ENCODE results near the gene INHBE.
A peak's percentile ranks its signal among the peaks of the same experiment; 100 is the strongest.

INHBE gene

DNA sequence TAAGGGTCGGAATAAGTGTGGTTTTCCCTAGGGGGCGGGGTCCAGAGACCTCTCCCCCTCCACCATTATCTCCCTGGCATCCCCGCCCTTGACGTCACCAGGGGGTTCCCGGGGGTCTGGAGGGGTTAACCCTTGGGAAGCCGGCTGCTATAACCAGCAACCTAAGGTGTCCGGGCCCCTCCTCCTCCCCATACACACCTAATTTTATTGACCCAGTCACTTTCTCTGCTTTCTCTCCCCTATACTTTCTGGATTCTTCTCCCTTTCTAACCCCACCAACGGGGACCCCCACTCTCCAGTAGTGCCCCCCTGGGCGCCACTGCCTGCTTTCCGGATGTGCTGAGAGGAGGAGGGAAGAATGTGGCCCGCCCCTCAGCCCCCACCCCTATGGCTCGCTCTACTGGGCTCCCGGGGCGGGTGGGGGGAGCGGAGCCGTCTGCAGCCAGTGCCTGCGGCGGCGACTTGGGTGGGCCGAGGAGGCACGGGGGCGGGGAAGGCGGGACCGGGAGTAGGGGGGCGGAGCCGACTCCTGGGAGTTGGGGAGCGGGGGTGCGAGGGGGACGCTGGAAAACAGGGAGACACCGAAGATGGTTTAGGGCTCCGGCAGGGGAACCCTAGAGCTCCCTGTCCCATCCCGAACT lies 6.3 kb downstream of the INHBE start (continued):
- peak; percentile 92 for TF ChIP-seq SP3 (tag by site-specific recombination; IDR thresholded peaks at IDR 0.05)
- TF ChIP-seq EGR2 (tag by site-specific recombination; IDR thresholded peaks at IDR 0.05; ENCODE audit: low read depth) = peak; percentile 69; the same call in 1 of the 2 replicates
- TF ChIP-seq, protein P1, sequence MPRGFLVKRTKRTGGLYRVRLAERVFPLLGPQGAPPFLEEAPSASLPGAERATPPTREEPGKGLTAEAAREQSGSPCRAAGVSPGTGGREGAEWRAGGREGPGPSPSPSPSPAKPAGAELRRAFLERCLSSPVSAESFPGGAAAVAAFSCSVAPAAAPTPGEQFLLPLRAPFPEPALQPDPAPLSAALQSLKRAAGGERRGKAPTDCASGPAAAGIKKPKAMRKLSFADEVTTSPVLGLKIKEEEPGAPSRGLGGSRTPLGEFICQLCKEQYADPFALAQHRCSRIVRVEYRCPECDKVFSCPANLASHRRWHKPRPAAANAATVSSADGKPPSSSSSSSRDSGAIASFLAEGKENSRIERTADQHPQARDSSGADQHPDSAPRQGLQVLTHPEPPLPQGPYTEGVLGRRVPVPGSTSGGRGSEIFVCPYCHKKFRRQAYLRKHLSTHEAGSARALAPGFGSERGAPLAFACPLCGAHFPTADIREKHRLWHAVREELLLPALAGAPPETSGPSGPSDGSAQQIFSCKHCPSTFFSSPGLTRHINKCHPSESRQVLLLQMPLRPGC (tag by site-specific recombination; IDR thresholded peaks at IDR 0.05) = peak; percentile 48; the same call in 1 of the 2 replicates
- TF ChIP-seq BCL11A (tag by site-specific recombination; IDR thresholded peaks at IDR 0.05; ENCODE audit: low read depth) = peak; percentile 55
- peak; percentile 79 for TF ChIP-seq ATF2 (tag by site-specific recombination; IDR thresholded peaks at IDR 0.05; ENCODE audit: low read depth)
- TF ChIP-seq ZFP69B (tag by site-specific recombination; IDR thresholded peaks at IDR 0.05) = peak; percentile 61; the same call in 1 of the 2 replicates
- TF ChIP-seq, protein P2, sequence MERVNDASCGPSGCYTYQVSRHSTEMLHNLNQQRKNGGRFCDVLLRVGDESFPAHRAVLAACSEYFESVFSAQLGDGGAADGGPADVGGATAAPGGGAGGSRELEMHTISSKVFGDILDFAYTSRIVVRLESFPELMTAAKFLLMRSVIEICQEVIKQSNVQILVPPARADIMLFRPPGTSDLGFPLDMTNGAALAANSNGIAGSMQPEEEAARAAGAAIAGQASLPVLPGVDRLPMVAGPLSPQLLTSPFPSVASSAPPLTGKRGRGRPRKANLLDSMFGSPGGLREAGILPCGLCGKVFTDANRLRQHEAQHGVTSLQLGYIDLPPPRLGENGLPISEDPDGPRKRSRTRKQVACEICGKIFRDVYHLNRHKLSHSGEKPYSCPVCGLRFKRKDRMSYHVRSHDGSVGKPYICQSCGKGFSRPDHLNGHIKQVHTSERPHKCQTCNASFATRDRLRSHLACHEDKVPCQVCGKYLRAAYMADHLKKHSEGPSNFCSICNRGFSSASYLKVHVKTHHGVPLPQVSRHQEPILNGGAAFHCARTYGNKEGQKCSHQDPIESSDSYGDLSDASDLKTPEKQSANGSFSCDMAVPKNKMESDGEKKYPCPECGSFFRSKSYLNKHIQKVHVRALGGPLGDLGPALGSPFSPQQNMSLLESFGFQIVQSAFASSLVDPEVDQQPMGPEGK (tag by site-specific recombination; IDR thresholded peaks at IDR 0.05) = peak; percentile 97
- TF ChIP-seq GLIS2 (tag by site-specific recombination; IDR thresholded peaks at IDR 0.05) = peak; percentile 92
- TF ChIP-seq ZNF791 (tag by site-specific recombination; IDR thresholded peaks at IDR 0.05) = no peak
- 0 out of 2 replicates have a peak, but pooled peaks have one; percentile 9 for TF ChIP-seq ZNF341 (tag by site-specific recombination; IDR thresholded peaks at IDR 0.05; ENCODE audit: low read depth)
- no peak for TF ChIP-seq ZNF121 (tag by site-specific recombination; IDR thresholded peaks at IDR 0.05)
- TF ChIP-seq ZNF24 (tag by site-specific recombination; IDR thresholded peaks at IDR 0.05) = 0 out of 2 replicates have a peak, but pooled peaks have one; percentile 17
- TF ChIP-seq ZBTB20 (tag by site-specific recombination; IDR thresholded peaks at IDR 0.05) = peak; percentile 62; the same call in 1 of the 2 replicates
- TF ChIP-seq, protein P3, sequence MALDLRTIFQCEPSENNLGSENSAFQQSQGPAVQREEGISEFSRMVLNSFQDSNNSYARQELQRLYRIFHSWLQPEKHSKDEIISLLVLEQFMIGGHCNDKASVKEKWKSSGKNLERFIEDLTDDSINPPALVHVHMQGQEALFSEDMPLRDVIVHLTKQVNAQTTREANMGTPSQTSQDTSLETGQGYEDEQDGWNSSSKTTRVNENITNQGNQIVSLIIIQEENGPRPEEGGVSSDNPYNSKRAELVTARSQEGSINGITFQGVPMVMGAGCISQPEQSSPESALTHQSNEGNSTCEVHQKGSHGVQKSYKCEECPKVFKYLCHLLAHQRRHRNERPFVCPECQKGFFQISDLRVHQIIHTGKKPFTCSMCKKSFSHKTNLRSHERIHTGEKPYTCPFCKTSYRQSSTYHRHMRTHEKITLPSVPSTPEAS (tag by site-specific recombination; IDR thresholded peaks at IDR 0.05) = 0 out of 2 replicates have a peak, but pooled peaks have one; percentile 24
- no peak for TF ChIP-seq ZNF155 (tag by site-specific recombination; IDR thresholded peaks at IDR 0.05)
- TF ChIP-seq, protein P4, sequence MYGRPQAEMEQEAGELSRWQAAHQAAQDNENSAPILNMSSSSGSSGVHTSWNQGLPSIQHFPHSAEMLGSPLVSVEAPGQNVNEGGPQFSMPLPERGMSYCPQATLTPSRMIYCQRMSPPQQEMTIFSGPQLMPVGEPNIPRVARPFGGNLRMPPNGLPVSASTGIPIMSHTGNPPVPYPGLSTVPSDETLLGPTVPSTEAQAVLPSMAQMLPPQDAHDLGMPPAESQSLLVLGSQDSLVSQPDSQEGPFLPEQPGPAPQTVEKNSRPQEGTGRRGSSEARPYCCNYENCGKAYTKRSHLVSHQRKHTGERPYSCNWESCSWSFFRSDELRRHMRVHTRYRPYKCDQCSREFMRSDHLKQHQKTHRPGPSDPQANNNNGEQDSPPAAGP (tag by site-specific recombination; IDR thresholded peaks at IDR 0.05) = peak; percentile 59; the same call in 1 of the 2 replicates
- TF ChIP-seq, protein P5, sequence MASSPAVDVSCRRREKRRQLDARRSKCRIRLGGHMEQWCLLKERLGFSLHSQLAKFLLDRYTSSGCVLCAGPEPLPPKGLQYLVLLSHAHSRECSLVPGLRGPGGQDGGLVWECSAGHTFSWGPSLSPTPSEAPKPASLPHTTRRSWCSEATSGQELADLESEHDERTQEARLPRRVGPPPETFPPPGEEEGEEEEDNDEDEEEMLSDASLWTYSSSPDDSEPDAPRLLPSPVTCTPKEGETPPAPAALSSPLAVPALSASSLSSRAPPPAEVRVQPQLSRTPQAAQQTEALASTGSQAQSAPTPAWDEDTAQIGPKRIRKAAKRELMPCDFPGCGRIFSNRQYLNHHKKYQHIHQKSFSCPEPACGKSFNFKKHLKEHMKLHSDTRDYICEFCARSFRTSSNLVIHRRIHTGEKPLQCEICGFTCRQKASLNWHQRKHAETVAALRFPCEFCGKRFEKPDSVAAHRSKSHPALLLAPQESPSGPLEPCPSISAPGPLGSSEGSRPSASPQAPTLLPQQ (tag by site-specific recombination; IDR thresholded peaks at IDR 0.05) = peak; percentile 57; the same call in 1 of the 2 replicates
- no peak for TF ChIP-seq ZFP37 (tag by site-specific recombination; IDR thresholded peaks at IDR 0.05)
- TF ChIP-seq ZNF18 (tag by site-specific recombination; IDR thresholded peaks at IDR 0.05) = 0 out of 2 replicates have a peak, but pooled peaks have one; percentile 29
- TF ChIP-seq BCL11B (tag by site-specific recombination; IDR thresholded peaks at IDR 0.05; ENCODE audit: low read depth) = no peak; the same call in 1 of the 2 replicates
- no peak for TF ChIP-seq ZNF677 (tag by site-specific recombination; IDR thresholded peaks at IDR 0.05)
- no peak for TF ChIP-seq ZNF654 (tag by site-specific recombination; IDR thresholded peaks at IDR 0.05; ENCODE audit: low read depth)
- TF ChIP-seq MEIS1 (CRISPR knock-in tag; IDR thresholded peaks at IDR 0.05; ENCODE audit: borderline replicate concordance) = no peak
- no peak for TF ChIP-seq ZNF138 (tag by site-specific recombination; IDR thresholded peaks at IDR 0.05; ENCODE audit: borderline replicate concordance)
- peak; percentile 96 for TF ChIP-seq GLIS1 (tag by site-specific recombination; IDR thresholded peaks at IDR 0.05)
- no peak for TF ChIP-seq ZNF473 (tag by site-specific recombination; IDR thresholded peaks at IDR 0.05)
- TF ChIP-seq ZEB2 (tag by site-specific recombination; IDR thresholded peaks at IDR 0.05) = peak; percentile 90

Data from HEK293 (cell line).